Measurements from ENCODE around the gene AFAP1L2.

AFAP1L2 gene

GRCh38 chr10:114332301-114333192 is 71.8 kb downstream of the AFAP1L2 start:
- DNase-seq, result no peak

- DNase-seq, result no peak
Observed at GRCh38 chr10:114329634-114330365, 74.5 kb downstream of the AFAP1L2 start.

GRCh38 chr10:114328874-114329273 is 75.4 kb downstream of the AFAP1L2 start:
- no peak for DNase-seq

- no peak for DNase-seq
Observed at GRCh38 chr10:114328441-114328812, 75.9 kb downstream of the AFAP1L2 start.

- DNase-seq, result no peak
Observed at GRCh38 chr10:114327537-114328440, 76.5 kb downstream of the AFAP1L2 start.

- DNase-seq, result no peak
Observed at GRCh38 chr10:114326795-114327194, 77.5 kb downstream of the AFAP1L2 start.

GRCh38 chr10:114323023-114323422 is 81.3 kb downstream of the AFAP1L2 start:
- no peak for DNase-seq

- no peak for DNase-seq
Observed at GRCh38 chr10:114322344-114322743, 82.0 kb downstream of the AFAP1L2 start.

GRCh38 chr10:114320249-114321116 is 83.8 kb downstream of the AFAP1L2 start:
- DNase-seq, result no peak

- no peak for DNase-seq
Observed at GRCh38 chr10:114319406-114320248, 84.7 kb downstream of the AFAP1L2 start.

GRCh38 chr10:114316744-114317143 is 87.6 kb downstream of the AFAP1L2 start:
- no peak for DNase-seq

- DNase-seq, result no peak
Observed at GRCh38 chr10:114315566-114316420, 88.5 kb downstream of the AFAP1L2 start.

GRCh38 chr10:114313866-114314265 is 90.4 kb downstream of the AFAP1L2 start:
- DNase-seq, result no peak

GRCh38 chr10:114313139-114313538 is 91.2 kb downstream of the AFAP1L2 start:
- DNase-seq, result no peak

- DNase-seq, result no peak
Observed at GRCh38 chr10:114311496-114312209, 92.6 kb downstream of the AFAP1L2 start.

- DNase-seq, result no peak
Observed at GRCh38 chr10:114311023-114311422, 93.3 kb downstream of the AFAP1L2 start.

- no peak for DNase-seq
Observed at GRCh38 chr10:114310346-114310745, 94.0 kb downstream of the AFAP1L2 start.

- DNase-seq, result no peak
Observed at GRCh38 chr10:114309364-114309651, 95.0 kb downstream of the AFAP1L2 start.

- DNase-seq, result no peak
Observed at GRCh38 chr10:114308531-114309363, 95.6 kb downstream of the AFAP1L2 start.
